Activated T-helper 1 cell treated with Interleukin-2 at 50 U/mL for 16 hours (primary cell): ENCODE measurements around the gene NGFR.

ENCODE experiments used
- DNase-seq: peaks from one replicate; pipeline ENCODE4 v3.0.0-alpha.2; 2020; ENCODE audit warnings: low read depth

Gene NGFR

GRCh38 chr17:49469831-49470810 is 25.0 kb upstream of the NGFR start:
- no peak for DNase-seq

- DNase-seq, result no peak
Measured at GRCh38 chr17:49471089-49471683, 23.9 kb upstream of the NGFR start.

- no peak for DNase-seq
Measured at GRCh38 chr17:49471769-49472168, 23.3 kb upstream of the NGFR start.

GRCh38 chr17:49472527-49472926 is 22.6 kb upstream of the NGFR start:
- no peak for DNase-seq

GRCh38 chr17:49473900-49474751 is 21.0 kb upstream of the NGFR start:
- DNase-seq, result no peak

GRCh38 chr17:49477709-49478108 is 17.4 kb upstream of the NGFR start:
- DNase-seq, result no peak

- no peak for DNase-seq
Measured at GRCh38 chr17:49480836-49481615, 14.1 kb upstream of the NGFR start.

- DNase-seq, result no peak
Measured at GRCh38 chr17:49482144-49482817, 12.8 kb upstream of the NGFR start.

GRCh38 chr17:49483599-49484509 is 11.2 kb upstream of the NGFR start:
- no peak for DNase-seq

GRCh38 chr17:49484588-49484987 is 10.5 kb upstream of the NGFR start:
- DNase-seq, result no peak

GRCh38 chr17:49486012-49486641 is 9.0 kb upstream of the NGFR start:
- DNase-seq, result no peak

- DNase-seq, result no peak
Measured at GRCh38 chr17:49487183-49487582, 7.9 kb upstream of the NGFR start.

- no peak for DNase-seq
Measured at GRCh38 chr17:49488612-49489011, 6.5 kb upstream of the NGFR start.

GRCh38 chr17:49489348-49489747 is 5.7 kb upstream of the NGFR start:
- no peak for DNase-seq

- no peak for DNase-seq
Measured at GRCh38 chr17:49490276-49490675, 4.8 kb upstream of the NGFR start.

- no peak for DNase-seq
Measured at GRCh38 chr17:49491192-49491769, 3.8 kb upstream of the NGFR start.

- DNase-seq, result no peak
Measured at GRCh38 chr17:49494399-49494985, 601 bp upstream of the NGFR start.

GRCh38 chr17:49495842-49496182 is 719 bp downstream of the NGFR start:
- DNase-seq, result no peak
